IMR-90 (cell line): ENCODE data around the gene RBFOX1. TPM values are rescaled to one million over a fixed set of nuclear protein-coding genes. Genes with fewer than 3 reads are reported as not detected.

ENCODE experiments used
- ATAC-seq: fragments of 200-7000 bp; cut with Tn5 transposase; 2 replicates; pipeline ENCODE4 v1.9.1; 2020; ENCODE audit warnings: low read depth, mild to moderate bottlenecking, moderate library complexity
- BruUV-seq: library from RNA; stranded (reverse); fragments of 400-500 nt; replicated peaks from 2 replicates; lab custom pipeline; 2021; lab: Mats Ljungman, UMichigan
- CTCF ChIA-PET: fragments of 300-600 bp; formaldehyde crosslinking; extraction: SDS; loops from one replicate; lab custom pipeline; 2021; ENCODE audit warnings: antibody characterized with exemption; lab: Yijun Ruan, JAX
- POLR2A ChIA-PET: fragments of 300-600 bp; sonication (Branson Sonifier 250); formaldehyde crosslinking; loops from one replicate; lab custom pipeline; 2022; ENCODE audit warnings: antibody characterized with exemption; ENCODE audit not compliant: unreplicated experiment; lab: Charles Lee
- DNase-seq: peaks from one replicate; pipeline ENCODE4 v3.0.0; 2013
- H2AFZ ChIP-seq: replicated peaks from 2 replicates; pipeline ENCODE3; 2013; ENCODE audit warnings: low read length, mild to moderate bottlenecking; ENCODE audit not compliant: poor library complexity
- H2AK5ac ChIP-seq: 2 replicates; pipeline ENCODE4 v1.6.1; 2013; ENCODE audit warnings: low read depth, low read length, inconsistent platforms
- H2AK9ac ChIP-seq: replicated peaks from 2 replicates; pipeline ENCODE3; 2013; ENCODE audit warnings: mild to moderate bottlenecking, low read depth, low read length, moderate library complexity; ENCODE audit not compliant: poor library complexity
- H2BK120ac ChIP-seq: 2 replicates; pipeline ENCODE4 v1.6.1; 2013; ENCODE audit warnings: low read depth, low read length, inconsistent platforms
- H2BK15ac ChIP-seq: 3 replicates; pipeline ENCODE4 v1.6.1; 2013; ENCODE audit warnings: low read depth, low read length, inconsistent platforms
- H2BK20ac ChIP-seq: 2 replicates; pipeline ENCODE4 v1.6.1; 2013; ENCODE audit warnings: low read depth, mild to moderate bottlenecking, inconsistent platforms, low read length, moderate library complexity
- H2BK5ac ChIP-seq: 2 replicates; pipeline ENCODE4 v1.6.1; 2013; ENCODE audit warnings: mild to moderate bottlenecking, low read depth, low read length, inconsistent platforms; ENCODE audit not compliant: poor library complexity, severe bottlenecking
- H3K14ac ChIP-seq: replicated peaks from 2 replicates; pipeline ENCODE4 v1.6.1; 2013; ENCODE audit warnings: low read depth, low read length, inconsistent platforms
- H3K18ac ChIP-seq: 2 replicates; pipeline ENCODE4 v1.6.1; 2013; ENCODE audit warnings: low read depth, low read length, control low read depth
- H3K23ac ChIP-seq: 2 replicates; pipeline ENCODE4 v1.6.1; 2013; ENCODE audit warnings: low read depth, low read length, inconsistent platforms
- H3K27ac ChIP-seq: 2 replicates; pipeline ENCODE4 v1.5.1; 2013; ENCODE audit warnings: mild to moderate bottlenecking, control low read depth, low read length; ENCODE audit not compliant: insufficient read depth
- H3K27me3 ChIP-seq: 2 replicates; pipeline ENCODE4 v1.6.1; 2013; ENCODE audit warnings: low read length; ENCODE audit not compliant: control insufficient read depth, insufficient read depth
- H3K36me3 ChIP-seq: 2 replicates; pipeline ENCODE4 v1.6.1; 2013; ENCODE audit warnings: low read length, mixed read lengths; ENCODE audit not compliant: control insufficient read depth, insufficient read depth
- H3K4ac ChIP-seq: 2 replicates; pipeline ENCODE4 v1.6.1; 2013; ENCODE audit warnings: low read depth, low read length, inconsistent platforms
- H3K4me1 ChIP-seq: 2 replicates; pipeline ENCODE4 v1.6.1; 2013; ENCODE audit warnings: low read length, mixed read lengths; ENCODE audit not compliant: control insufficient read depth, insufficient read depth
- H3K4me2 ChIP-seq: 2 replicates; pipeline ENCODE4 v1.6.1; 2013; ENCODE audit warnings: low read depth, mild to moderate bottlenecking, control low read depth, low read length, moderate library complexity
- H3K4me3 ChIP-seq: 2 replicates; pipeline ENCODE4 v1.5.1; 2013; ENCODE audit warnings: low read depth, mild to moderate bottlenecking, control low read depth, low read length, moderate library complexity; ENCODE audit not compliant: insufficient read depth
- H3K56ac ChIP-seq: 2 replicates; pipeline ENCODE4 v1.6.1; 2013; ENCODE audit warnings: low read length, inconsistent platforms; ENCODE audit not compliant: insufficient read depth; ENCODE audit errors: extremely low read depth
- H3K79me1 ChIP-seq, 2 experiments: 2 replicates each; pipeline ENCODE4 v1.6.1; 2013; ENCODE audit warnings: low read length in 2 of 2, inconsistent platforms in 1 of 2, low read depth in 1 of 2
- H3K9ac ChIP-seq: 2 replicates; pipeline ENCODE4 v1.6.1; 2013; ENCODE audit warnings: low read depth, low read length, control low read depth
- H3K9me1 ChIP-seq: 2 replicates; pipeline ENCODE4 v1.6.1; 2013; ENCODE audit warnings: low read length, inconsistent platforms; ENCODE audit not compliant: insufficient read depth
- H3K9me3 ChIP-seq: 2 replicates; pipeline ENCODE4 v1.6.1; 2013; ENCODE audit warnings: low read length; ENCODE audit not compliant: control insufficient read depth, insufficient read depth
- H4K20me1 ChIP-seq: 2 replicates; pipeline ENCODE4 v1.6.1; 2013; ENCODE audit warnings: low read length, inconsistent platforms; ENCODE audit not compliant: insufficient read depth
- H4K5ac ChIP-seq: 2 replicates; pipeline ENCODE4 v1.6.1; 2013; ENCODE audit warnings: mild to moderate bottlenecking, low read depth, low read length, control low read depth
- H4K8ac ChIP-seq, 2 experiments: 2 replicates each; pipeline ENCODE4 v1.6.1; 2013; ENCODE audit warnings: low read depth in 2 of 2, low read length in 2 of 2, control low read depth in 1 of 2, inconsistent platforms in 1 of 2
- H4K91ac ChIP-seq: 2 replicates; pipeline ENCODE4 v1.6.1; 2013; ENCODE audit warnings: low read depth, low read length, inconsistent platforms; ENCODE audit not compliant: insufficient read depth
- CEBPB ChIP-seq: IDR thresholded peaks from 2 replicates; pipeline ENCODE4 v1.6.1; 2012; ENCODE audit warnings: low read depth, low read length, improper control_type of control experiment
- MAFK ChIP-seq: IDR thresholded peaks from 2 replicates; pipeline ENCODE4 v1.6.1; 2012; ENCODE audit warnings: low read depth, low read length, improper control_type of control experiment
- POLR2A ChIP-seq: IDR thresholded peaks from 2 replicates; pipeline ENCODE4 v1.6.1; 2012; ENCODE audit warnings: mild to moderate bottlenecking, low read depth, low read length
- RAD21 ChIP-seq: IDR thresholded peaks from 2 replicates; pipeline ENCODE4 v1.6.1; 2012; ENCODE audit warnings: low read length, improper control_type of control experiment
- RFX5 ChIP-seq: IDR thresholded peaks from 2 replicates; pipeline ENCODE4 v1.8.0; 2012; ENCODE audit warnings: low read depth, mild to moderate bottlenecking, low read length, moderate library complexity
- WGBS, 2 experiments: methylation state at CpG; one replicate each; pipeline versions ENCODE4 v1.1.5 to v1.1.7; 2013; ENCODE audit warnings: missing lambda C conversion rate in 2 of 2; ENCODE audit not compliant: insufficient read length in 1 of 2; ENCODE audit errors: extremely low coverage in 2 of 2; 5-methylcytosine and 5-hydroxymethylcytosine counted together
- dilution Hi-C: fragments of 300-500 bp; cut with HindIII; formaldehyde crosslinking; loops from one replicate; pipeline ENCODE4 v1.14.3; 2018; ENCODE audit warnings: low sequenced_read_pairs; ENCODE audit not compliant: unreplicated experiment
- in situ Hi-C: fragments of 300-500 bp; cut with MboI; formaldehyde crosslinking; loops from 3 replicates; pipeline ENCODE4 v1.14.3; 2019; ENCODE audit warnings: low sequenced_read_pairs, inconsistent platforms, mixed read lengths
- intact Hi-C: fragments of 100-400 bp; cut with micrococcal nuclease; formaldehyde crosslinking; loops from 2 replicates; pipeline ENCODE4 v1.10.0; 2022
- polyA plus RNA-seq, 3 experiments: library from polyadenylated mRNA; depleted of rRNA; stranded (reverse); fragments of >200 nt; gene quantifications; 2 replicates each; pipeline ENCODE4 v1.2.3, GENCODE V29; 2012; ENCODE audit warnings: low replicate concordance in 1 of 3
- total RNA-seq: library from RNA; depleted of rRNA; stranded (reverse); fragments of >200 nt; gene quantifications from 2 replicates; pipeline ENCODE4 v1.2.3, GENCODE V29; 2012
- TF ChIP-seq, protein P1 (sequence below): fragments of 150-350 bp; IDR thresholded peaks from 2 replicates; pipeline ENCODE4 v1.6.1; 2017; ENCODE audit warnings: mild to moderate bottlenecking, antibody characterized with exemption, low read length, low read depth

Gene RBFOX1
- total and polyA plus RNA-seq, 2 of the 4 experiments (the other 2 are of a cell fraction) = not detected

DNA sequence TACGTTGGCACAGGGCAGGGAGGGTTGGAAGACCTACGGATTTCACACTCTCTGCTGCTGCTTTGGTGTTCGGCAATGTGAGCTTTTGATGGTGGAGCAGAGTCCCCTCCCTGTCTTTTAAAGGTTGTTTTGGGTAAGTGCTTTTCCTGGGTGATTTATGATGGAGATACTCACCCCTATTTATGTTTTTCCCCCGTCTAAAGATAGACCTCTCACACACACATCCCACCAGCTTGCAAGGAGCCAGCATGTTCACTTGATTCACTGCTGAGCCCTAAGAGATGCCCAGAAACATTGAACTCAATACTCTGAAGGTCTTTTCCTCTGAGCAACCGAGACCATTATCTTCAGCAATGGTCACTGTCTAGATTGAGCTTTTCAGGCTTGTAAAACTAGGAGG is 8.3 kb downstream of the RBFOX1 start:
- CTCF ChIA-PET = no interaction called here

More for the DNA sequence above, 8.3 kb downstream of the RBFOX1 start:
- ATAC-seq = no peak
- Histone ChIP-seq H3K4me2 (no peak overlapping the region), H4K8ac (no peak overlapping the region), H4K5ac (no peak overlapping the region), H2BK120ac (no peak overlapping the region), H3K56ac (no peak overlapping the region), H2BK5ac (no peak overlapping the region), H3K9ac (no peak overlapping the region), H2AK9ac (no peak overlapping the region), H3K4ac (no peak overlapping the region), H4K20me1 (no peaks in the 10 kb centered on the region), H3K36me3 (no peaks in the 10 kb centered on the region), H3K18ac (no peak overlapping the region), H3K4me1 (no peaks in the 10 kb centered on the region), H2BK20ac (no peak overlapping the region), H4K91ac (no peak overlapping the region), H3K9me1 (no peaks in the 10 kb centered on the region), H2BK15ac (no peak overlapping the region), H3K23ac (no peak overlapping the region), H2AK5ac (no peak overlapping the region), H3K9me3 (peaks cover 16% of the 10 kb centered on the region; the same call in 1 of the 2 replicates), H3K27me3 (no peaks in the 10 kb centered on the region), H3K79me1 (no peaks in the 10 kb centered on the region), H3K14ac (no peak overlapping the region), H3K4me3 (no peak overlapping the region), H3K27ac (no peak overlapping the region), H2AFZ (no peak overlapping the region)
- BruUV-seq = no TSS peak
- TF ChIP-seq MAFK (no peak), POLR2A (no peak), RAD21 (no peak), RFX5 (no peak), CEBPB (no peak)
- TF ChIP-seq, protein P1, sequence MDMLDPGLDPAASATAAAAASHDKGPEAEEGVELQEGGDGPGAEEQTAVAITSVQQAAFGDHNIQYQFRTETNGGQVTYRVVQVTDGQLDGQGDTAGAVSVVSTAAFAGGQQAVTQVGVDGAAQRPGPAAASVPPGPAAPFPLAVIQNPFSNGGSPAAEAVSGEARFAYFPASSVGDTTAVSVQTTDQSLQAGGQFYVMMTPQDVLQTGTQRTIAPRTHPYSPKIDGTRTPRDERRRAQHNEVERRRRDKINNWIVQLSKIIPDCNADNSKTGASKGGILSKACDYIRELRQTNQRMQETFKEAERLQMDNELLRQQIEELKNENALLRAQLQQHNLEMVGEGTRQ = no peak
- intact Hi-C loops (no loop called here), in situ Hi-C loops (no loop called here), dilution Hi-C loops (no loop called here)
- DNase-seq = no peak
- no CpG with 5 or more reads among the region's 5 CpGs for WGBS, 2 experiments
- POLR2A ChIA-PET = no interaction called here
